HepG2 (cell line): ENCODE data around the gene U2SURP. TPM values are rescaled to one million over a fixed set of nuclear protein-coding genes. Genes with fewer than 3 reads are reported as not detected.
A peak's percentile ranks its signal among the peaks of the same experiment; 100 is the strongest.

ENCODE experiments used
- ATAC-seq: fragments of 200-7000 bp; cut with Tn5 transposase; 3 replicates; pipeline ENCODE4 v1.9.1; 2020; ENCODE audit warnings: mild to moderate bottlenecking, moderate library complexity
- BruUV-seq: library from RNA; stranded (reverse); fragments of 400-500 nt; replicated peaks from 2 replicates; lab custom pipeline; 2021; lab: Mats Ljungman, UMichigan
- CTCF ChIA-PET: fragments of 300-600 bp; formaldehyde crosslinking; extraction: SDS; loops from one replicate; lab custom pipeline; 2021; ENCODE audit warnings: low total read pairs, inconsistent platforms, low intra/inter-chr PET ratio; lab: Yijun Ruan, JAX
- POLR2A ChIA-PET: fragments of 350-600 bp; sonication (Branson Sonifier 250); formaldehyde crosslinking; loops from one replicate; lab custom pipeline; 2020; ENCODE audit warnings: antibody characterized with exemption, inconsistent platforms; lab: Yijun Ruan, JAX
- DNase-seq: peaks from one replicate; pipeline ENCODE4 v3.0.0-alpha.2; 2015; ENCODE audit warnings: low spot score
- FAIRE-seq: peaks from 3 replicates; lab custom pipeline; 2011; peaks lifted over from hg19 to GRCh38; lab: Jason Lieb, UNC
- H2AFZ ChIP-seq: one replicate; pipeline ENCODE4 v1.6.1; 2011; ENCODE audit warnings: low read length, inconsistent platforms
- H3K27ac ChIP-seq: fragments of 300-600 bp; 3 replicates; pipeline ENCODE4 v1.8.0; 2011; ENCODE audit warnings: mixed run types, mild to moderate bottlenecking, mixed read lengths, low read length, inconsistent platforms; ENCODE audit not compliant: insufficient read depth; ENCODE audit errors: extremely low read length
- H3K27me3 ChIP-seq, 2 experiments: fragments of 200-600 bp in 1 of 2; 2 replicates in 1 of 2; 3 replicates in 1 of 2; pipeline versions ENCODE4 v1.6.0 to v1.8.0; 2011; ENCODE audit warnings: low read length in 2 of 2, mild to moderate bottlenecking in 2 of 2, moderate library complexity in 2 of 2, inconsistent platforms in 1 of 2; ENCODE audit not compliant: insufficient read depth in 2 of 2, control insufficient read depth in 1 of 2
- H3K36me3 ChIP-seq, 2 experiments: fragments of 200-600 bp in 1 of 2; replicated peaks in 1 of 2; 2 replicates in 1 of 2; 3 replicates in 1 of 2; pipeline versions ENCODE4 v1.5.1 to v1.8.0; 2011; ENCODE audit warnings: low read length in 2 of 2, inconsistent platforms in 1 of 2; ENCODE audit not compliant: insufficient read depth in 2 of 2, control insufficient read depth in 1 of 2
- H3K4me1 ChIP-seq: 2 replicates; pipeline ENCODE4 v1.5.1; 2012; ENCODE audit warnings: low read length, inconsistent platforms; ENCODE audit not compliant: insufficient read depth
- H3K4me2 ChIP-seq: 2 replicates; pipeline ENCODE4 v1.6.0; 2011; ENCODE audit warnings: low read depth, low read length, inconsistent platforms
- H3K4me3 ChIP-seq, 3 experiments: fragments of 200-600 bp in 1 of 3; sonication (generic), shearing (Covaris generic) in 1 of 3; replicated peaks in 1 of 3; 2 replicates each; pipeline ENCODE4 v1.5.1; 2011 to 2016; ENCODE audit warnings: low read length in 3 of 3, inconsistent platforms in 2 of 3, low read depth in 2 of 3, mild to moderate bottlenecking in 2 of 3, control low read depth in 1 of 3, mixed read lengths in 1 of 3; ENCODE audit not compliant: insufficient read depth in 1 of 3
- H3K79me2 ChIP-seq: one replicate; pipeline ENCODE4 v1.6.1; 2011; ENCODE audit warnings: low read length, inconsistent platforms; ENCODE audit not compliant: insufficient read depth
- H3K9ac ChIP-seq: 2 replicates; pipeline ENCODE4 v1.6.0; 2011; ENCODE audit warnings: mild to moderate bottlenecking, low read depth, low read length, inconsistent platforms; ENCODE audit not compliant: insufficient read depth
- H3K9me3 ChIP-seq: 2 replicates; pipeline ENCODE4 v1.5.1; 2012; ENCODE audit warnings: mild to moderate bottlenecking, low read length
- H4K20me1 ChIP-seq: 2 replicates; pipeline ENCODE4 v1.6.0; 2011; ENCODE audit warnings: inconsistent platforms, mild to moderate bottlenecking, low read length, moderate library complexity; ENCODE audit not compliant: insufficient read depth
- ARID3A ChIP-seq: IDR thresholded peaks from 2 replicates; pipeline ENCODE4 v1.6.1; 2012; ENCODE audit warnings: low read depth, low read length, improper control_type of control experiment
- ATF7 ChIP-seq, 2 experiments: fragments of 450-650 bp in 1 of 2; sonication (generic) in 1 of 2; formaldehyde crosslinking in 1 of 2; IDR thresholded peaks; 2 replicates each; pipeline versions ENCODE4 v1.4.0 to v1.6.1; 2016 to 2020; ENCODE audit warnings: antibody characterized with exemption in 1 of 2, mild to moderate bottlenecking in 1 of 2, missing genetic modification reagents in 1 of 2
- CEBPB ChIP-seq: IDR thresholded peaks from 2 replicates; pipeline ENCODE4 v1.6.1; 2011; ENCODE audit warnings: low read depth, low read length, improper control_type of control experiment, borderline replicate concordance
- HIC2 ChIP-seq: sonication (generic); formaldehyde crosslinking; IDR thresholded peaks from 2 replicates; pipeline ENCODE4 v1.9.0; 2022; ENCODE audit warnings: low read depth, missing genetic modification reagents
- MIXL1 ChIP-seq: IDR thresholded peaks from 2 replicates; pipeline ENCODE4 v1.6.1; 2016
- SATB2 ChIP-seq: sonication (generic); formaldehyde crosslinking; IDR thresholded peaks from 2 replicates; pipeline ENCODE4 v1.5.0; 2020; ENCODE audit warnings: missing genetic modification reagents
- STAG1 ChIP-seq: sonication (generic); formaldehyde crosslinking; IDR thresholded peaks from 2 replicates; pipeline ENCODE4 v1.4.0; 2020; ENCODE audit warnings: missing genetic modification reagents
- ZNF256 ChIP-seq: sonication (generic); formaldehyde crosslinking; conservative IDR thresholded peaks from 2 replicates; pipeline ENCODE4 v1.4.0; 2020; ENCODE audit warnings: missing genetic modification reagents
- ZNF468 ChIP-seq: sonication (generic); formaldehyde crosslinking; IDR thresholded peaks from 2 replicates; pipeline ENCODE4 v1.8.0; 2022; ENCODE audit warnings: mild to moderate bottlenecking, moderate library complexity, missing genetic modification reagents
- ZNF589 ChIP-seq: sonication (generic); formaldehyde crosslinking; conservative IDR thresholded peaks from 2 replicates; pipeline ENCODE4 v1.8.0; 2022; ENCODE audit warnings: mild to moderate bottlenecking, moderate library complexity, missing genetic modification reagents
- ZNF644 ChIP-seq: IDR thresholded peaks from 2 replicates; pipeline ENCODE4 v1.6.1; 2016; ENCODE audit warnings: low read depth
- ZNF75D ChIP-seq: sonication (generic); formaldehyde crosslinking; IDR thresholded peaks from 2 replicates; pipeline ENCODE4 v1.8.1; 2023; ENCODE audit warnings: missing genetic modification reagents, mild to moderate bottlenecking, borderline replicate concordance
- WGBS: methylation state at CpG from one replicate; pipeline ENCODE4 v1.1.6; 2017; ENCODE audit warnings: low lambda C conversion rate; 5-methylcytosine and 5-hydroxymethylcytosine counted together
- in situ Hi-C: cut with HindIII; loops from 2 replicates; pipeline ENCODE4 v1.10.0; 2017; ENCODE audit warnings: low pct_unique_long_range_greater_than_20kb; ENCODE audit not compliant: extremely low pct_ligation_motif_present
- intact Hi-C: fragments of 100-400 bp; cut with micrococcal nuclease; formaldehyde crosslinking; loops from one replicate; pipeline ENCODE4 v1.10.0; 2022; ENCODE audit not compliant: unreplicated experiment
- polyA plus RNA-seq, 8 experiments: library from polyadenylated mRNA; depleted of rRNA in 3 of 8; stranded (reverse) in 7 of 8; unstranded in 1 of 8; fragments of >200 nt; fragmentation: Illumina TruSeq in 4 of 8; extraction: Trizol in 4 of 8; gene quantifications; 2 replicates each; pipeline versions ENCODE4 v1.2.1 to v1.2.3, GENCODE V29; 2011 to 2016; ENCODE audit warnings: low read depth in 4 of 8, missing spikeins in 1 of 8, mixed read lengths in 1 of 8; ENCODE audit not compliant: insufficient read depth in 1 of 8
- total RNA-seq, 5 experiments: library from RNA; depleted of rRNA; stranded (reverse); fragments of >200 nt; fragmentation: Illumina TruSeq; extraction: Trizol; gene quantifications; 2 replicates each; pipeline ENCODE4 v1.2.3, GENCODE V29; 2016; ENCODE audit warnings: low read depth in 1 of 5
- TF ChIP-seq, protein P1 (sequence below): sonication (generic); formaldehyde crosslinking; IDR thresholded peaks from 2 replicates; pipeline ENCODE4 v1.5.0; 2020; ENCODE audit warnings: mild to moderate bottlenecking, missing genetic modification reagents, moderate library complexity

The U2SURP gene
- total and polyA plus RNA-seq, 2 of the 13 experiments (the other 11 are each of a cell fraction or from before 2014, with no cell fraction given): 55.9 to 173 TPM

DNA sequence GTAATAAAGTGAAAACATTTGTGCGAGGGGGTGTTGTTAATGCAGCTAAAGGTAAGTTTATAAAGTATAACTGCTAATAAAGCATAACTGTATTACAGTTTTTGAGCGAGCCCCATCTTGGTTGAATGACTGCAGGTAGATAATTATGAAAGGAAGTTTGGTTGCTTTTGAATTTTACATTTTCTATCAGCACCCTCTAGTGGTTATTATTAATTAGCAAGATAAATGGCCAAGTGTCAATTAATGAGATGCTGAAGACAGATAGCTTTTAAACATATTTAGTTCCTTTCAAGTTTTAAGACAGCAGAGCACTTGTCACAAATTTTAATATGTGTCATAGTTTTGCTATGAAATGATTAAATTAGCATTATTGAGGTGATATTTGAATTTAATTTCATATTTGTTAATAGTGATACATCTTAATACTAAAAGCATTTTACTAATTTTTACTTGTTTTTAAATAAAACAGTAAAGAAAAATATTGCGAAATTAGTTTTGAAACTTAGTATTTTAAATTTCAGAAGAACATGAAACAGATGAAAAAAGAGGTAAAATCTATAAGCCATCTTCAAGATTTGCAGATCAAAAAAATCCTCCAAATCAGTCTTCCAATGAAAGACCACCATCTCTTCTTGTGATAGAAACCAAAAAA, 15.1 kb downstream of the U2SURP start:
- Histone ChIP-seq H3K79me2 (peaks cover 48% of the 10 kb centered on the region), H3K4me1 (no peaks in the 10 kb centered on the region), H3K27me3 (no peaks in the 10 kb centered on the region), H3K9ac (no peak overlapping the region), H3K36me3 (peaks cover 8 to 66% of the 10 kb centered on the region in 2 experiments), H4K20me1 (peaks cover 4% of the 10 kb centered on the region; the same call in 1 of the 2 replicates), H2AFZ (no peak overlapping the region), H3K4me2 (no peak overlapping the region), H3K9me3 (no peaks in the 10 kb centered on the region), H3K4me3 (no peak overlapping the region), H3K27ac (no peak overlapping the region)
- no TSS peak for BruUV-seq
- ChIA-PET CTCF (interaction anchor here (1.0 kb wide), 1 partner anchor 188 kb away, joined by 4 read pairs; no protein-coding TSS in a partner anchor), POLR2A (no interaction called here)
- in situ Hi-C loops: no loop called here
- no peak for FAIRE-seq
- ATAC-seq: no peak
- intact Hi-C loops: no loop called here
- TF ChIP-seq ATF7 (IDR thresholded peaks at IDR 0.05): no peak
- no peak for TF ChIP-seq ATF7 (CRISPR knock-in tag; IDR thresholded peaks at IDR 0.05)
- no peak for TF ChIP-seq HIC2 (CRISPR knock-in tag)
- no peak for TF ChIP-seq ZNF256 (CRISPR knock-in tag)
- TF ChIP-seq CEBPB: 0 out of 2 replicates have a peak, but pooled peaks have one; percentile 21
- no peak for TF ChIP-seq ZNF644 (CRISPR knock-in tag)
- TF ChIP-seq, protein P1, sequence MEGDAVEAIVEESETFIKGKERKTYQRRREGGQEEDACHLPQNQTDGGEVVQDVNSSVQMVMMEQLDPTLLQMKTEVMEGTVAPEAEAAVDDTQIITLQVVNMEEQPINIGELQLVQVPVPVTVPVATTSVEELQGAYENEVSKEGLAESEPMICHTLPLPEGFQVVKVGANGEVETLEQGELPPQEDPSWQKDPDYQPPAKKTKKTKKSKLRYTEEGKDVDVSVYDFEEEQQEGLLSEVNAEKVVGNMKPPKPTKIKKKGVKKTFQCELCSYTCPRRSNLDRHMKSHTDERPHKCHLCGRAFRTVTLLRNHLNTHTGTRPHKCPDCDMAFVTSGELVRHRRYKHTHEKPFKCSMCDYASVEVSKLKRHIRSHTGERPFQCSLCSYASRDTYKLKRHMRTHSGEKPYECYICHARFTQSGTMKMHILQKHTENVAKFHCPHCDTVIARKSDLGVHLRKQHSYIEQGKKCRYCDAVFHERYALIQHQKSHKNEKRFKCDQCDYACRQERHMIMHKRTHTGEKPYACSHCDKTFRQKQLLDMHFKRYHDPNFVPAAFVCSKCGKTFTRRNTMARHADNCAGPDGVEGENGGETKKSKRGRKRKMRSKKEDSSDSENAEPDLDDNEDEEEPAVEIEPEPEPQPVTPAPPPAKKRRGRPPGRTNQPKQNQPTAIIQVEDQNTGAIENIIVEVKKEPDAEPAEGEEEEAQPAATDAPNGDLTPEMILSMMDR (CRISPR knock-in tag): peak; percentile 39
- peak; percentile 90 for TF ChIP-seq MIXL1 (CRISPR knock-in tag)
- TF ChIP-seq ARID3A: peak; percentile 60
- TF ChIP-seq ZNF75D (CRISPR knock-in tag): no peak
- no peak for TF ChIP-seq ZNF589
- TF ChIP-seq ZNF468: no peak
- TF ChIP-seq SATB2: 0 out of 2 replicates have a peak, but pooled peaks have one; percentile 4
- TF ChIP-seq STAG1 (CRISPR knock-in tag): peak; percentile 46
- no peak for DNase-seq
- 97% methylated on average over 3 of the region's 3 CpGs for WGBS
